ENCODE measurements around the gene TSPAN7.

TSPAN7 gene

DNA sequence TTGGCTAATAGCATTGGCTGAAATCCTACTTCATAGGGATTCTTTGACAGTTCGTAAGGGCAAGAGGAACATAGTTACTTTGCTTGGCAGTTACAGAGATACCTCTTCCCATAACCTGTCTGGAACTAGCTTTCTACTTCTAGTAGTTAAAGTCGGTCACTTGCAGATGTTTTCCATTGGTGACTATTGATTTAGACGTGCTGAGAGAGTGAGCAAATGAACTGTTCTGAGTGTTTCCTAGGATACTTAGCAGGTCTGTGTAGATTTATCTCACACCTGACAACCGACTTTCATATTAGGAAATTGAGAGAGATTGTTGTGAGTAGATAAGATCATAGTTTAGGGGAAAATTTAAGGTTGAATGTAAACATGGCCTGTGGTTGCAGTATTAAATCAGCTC, 116.8 kb downstream of the TSPAN7 start:
- in situ Hi-C loops (cut with MboI; ENCODE audit: low sequenced_read_pairs, unreplicated experiment) = no loop called here
- TF ChIP-seq, protein P1, sequence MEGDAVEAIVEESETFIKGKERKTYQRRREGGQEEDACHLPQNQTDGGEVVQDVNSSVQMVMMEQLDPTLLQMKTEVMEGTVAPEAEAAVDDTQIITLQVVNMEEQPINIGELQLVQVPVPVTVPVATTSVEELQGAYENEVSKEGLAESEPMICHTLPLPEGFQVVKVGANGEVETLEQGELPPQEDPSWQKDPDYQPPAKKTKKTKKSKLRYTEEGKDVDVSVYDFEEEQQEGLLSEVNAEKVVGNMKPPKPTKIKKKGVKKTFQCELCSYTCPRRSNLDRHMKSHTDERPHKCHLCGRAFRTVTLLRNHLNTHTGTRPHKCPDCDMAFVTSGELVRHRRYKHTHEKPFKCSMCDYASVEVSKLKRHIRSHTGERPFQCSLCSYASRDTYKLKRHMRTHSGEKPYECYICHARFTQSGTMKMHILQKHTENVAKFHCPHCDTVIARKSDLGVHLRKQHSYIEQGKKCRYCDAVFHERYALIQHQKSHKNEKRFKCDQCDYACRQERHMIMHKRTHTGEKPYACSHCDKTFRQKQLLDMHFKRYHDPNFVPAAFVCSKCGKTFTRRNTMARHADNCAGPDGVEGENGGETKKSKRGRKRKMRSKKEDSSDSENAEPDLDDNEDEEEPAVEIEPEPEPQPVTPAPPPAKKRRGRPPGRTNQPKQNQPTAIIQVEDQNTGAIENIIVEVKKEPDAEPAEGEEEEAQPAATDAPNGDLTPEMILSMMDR (IDR thresholded peaks at IDR 0.05; ENCODE audit: borderline replicate concordance, control extremely low read depth, extremely low read depth, insufficient read depth, missing control alignments) = no peak
- DNase-seq (ENCODE audit: low spot score) = no peak

DNA sequence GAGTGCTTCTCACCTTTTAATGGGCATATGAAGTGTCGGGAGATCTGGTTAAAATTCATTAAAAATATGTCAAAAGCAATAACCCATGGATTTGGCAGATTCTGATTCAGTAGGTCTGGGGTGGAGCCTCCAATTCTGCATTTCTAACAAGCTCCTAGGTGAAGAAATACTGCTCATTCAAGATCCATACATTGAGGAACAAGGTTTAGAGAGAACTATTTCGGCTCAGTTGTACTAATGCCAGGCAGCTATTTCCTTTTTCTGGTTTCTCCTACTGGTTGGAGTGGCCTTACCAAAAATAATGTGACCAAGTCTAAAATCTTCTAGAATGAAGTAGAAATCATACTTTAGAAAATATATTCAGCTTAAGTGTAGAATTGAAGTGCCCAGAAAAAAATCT, 117.5 kb downstream of the TSPAN7 start:
- in situ Hi-C loops (cut with MboI; ENCODE audit: low sequenced_read_pairs, unreplicated experiment) = no loop called here
- TF ChIP-seq, protein P1 (IDR thresholded peaks at IDR 0.05; ENCODE audit: borderline replicate concordance, control extremely low read depth, extremely low read depth, insufficient read depth, missing control alignments) = no peak
- DNase-seq (ENCODE audit: low spot score) = no peak

GRCh38 chrX:38679695-38680094, 118.4 kb downstream of the TSPAN7 start:
- no peak for DNase-seq (ENCODE audit: low spot score)
- in situ Hi-C loops (cut with MboI; ENCODE audit: low sequenced_read_pairs, unreplicated experiment) = no loop called here
- TF ChIP-seq, protein P1 (IDR thresholded peaks at IDR 0.05; ENCODE audit: borderline replicate concordance, control extremely low read depth, extremely low read depth, insufficient read depth, missing control alignments) = no peak

DNA sequence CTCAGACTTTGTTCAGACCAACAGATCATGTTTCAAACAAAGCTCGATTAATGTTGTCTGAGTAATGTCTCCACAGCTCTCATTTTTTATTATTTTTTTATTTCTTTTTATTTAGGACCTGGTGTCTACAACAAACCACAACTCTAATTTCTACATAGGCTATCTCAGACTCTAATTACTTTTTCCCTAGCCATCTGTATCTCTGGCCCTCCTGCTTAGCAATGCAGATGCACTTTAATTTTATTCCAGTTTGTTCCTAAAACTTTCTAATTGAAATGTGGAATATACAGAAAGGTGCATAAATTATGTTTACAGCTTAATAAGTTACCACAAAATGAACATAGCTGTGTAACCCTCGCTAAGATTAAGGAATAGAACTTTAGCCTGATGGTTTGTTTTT, 120.8 kb downstream of the TSPAN7 start:
- DNase-seq (ENCODE audit: low spot score) = no peak
- TF ChIP-seq, protein P1 (IDR thresholded peaks at IDR 0.05; ENCODE audit: borderline replicate concordance, control extremely low read depth, extremely low read depth, insufficient read depth, missing control alignments) = no peak
- in situ Hi-C loops (cut with MboI; ENCODE audit: low sequenced_read_pairs, unreplicated experiment) = no loop called here

DNA sequence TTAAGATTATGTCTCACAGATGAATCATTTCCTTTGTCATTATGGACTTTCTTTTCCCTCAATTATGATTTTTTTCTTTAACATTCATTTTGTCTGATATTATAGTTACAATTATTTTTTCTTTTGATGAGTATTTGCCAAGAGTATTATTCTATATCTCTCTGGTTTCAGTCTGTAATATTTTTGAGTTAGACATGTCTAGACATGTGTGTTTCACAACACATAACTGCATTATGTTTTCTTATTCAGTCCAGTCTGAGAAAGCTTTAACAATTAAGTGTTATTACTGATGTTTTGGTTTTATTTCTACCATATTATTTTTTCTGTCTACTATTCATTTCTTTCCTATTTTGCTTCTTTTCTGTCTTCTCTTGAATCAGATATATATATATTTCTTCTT, 131.6 kb downstream of the TSPAN7 start:
- TF ChIP-seq, protein P1 (IDR thresholded peaks at IDR 0.05; ENCODE audit: borderline replicate concordance, control extremely low read depth, extremely low read depth, insufficient read depth, missing control alignments) = no peak
- DNase-seq (ENCODE audit: low spot score) = no peak
- in situ Hi-C loops (cut with MboI; ENCODE audit: low sequenced_read_pairs, unreplicated experiment) = no loop called here

- no peak for DNase-seq (ENCODE audit: low spot score)
- in situ Hi-C loops (cut with MboI; ENCODE audit: low sequenced_read_pairs, unreplicated experiment) = no loop called here
- TF ChIP-seq, protein P1 (IDR thresholded peaks at IDR 0.05; ENCODE audit: borderline replicate concordance, control extremely low read depth, extremely low read depth, insufficient read depth, missing control alignments) = no peak
These were observed 133.1 kb downstream of the TSPAN7 start for GRCh38 chrX:38694394-38694793.

DNA sequence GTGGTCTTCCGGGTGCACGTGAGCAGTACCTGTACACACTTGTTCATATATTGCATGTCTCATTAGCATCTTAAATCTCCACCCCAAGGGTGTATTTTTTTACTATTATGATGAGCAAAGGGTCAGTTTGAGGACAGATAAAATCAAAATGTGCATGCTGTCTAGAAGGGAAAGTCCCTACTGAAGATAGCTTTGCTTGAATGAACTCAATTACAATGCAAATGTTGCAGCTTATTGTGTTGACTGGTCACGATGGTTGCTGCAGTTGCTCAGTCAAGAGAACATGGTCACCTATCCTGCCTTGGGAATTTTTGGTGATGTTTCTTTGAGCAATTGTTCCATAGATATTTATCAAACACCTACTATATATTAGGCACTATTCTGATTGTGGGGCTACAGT, 136.1 kb downstream of the TSPAN7 start:
- TF ChIP-seq, protein P1 (IDR thresholded peaks at IDR 0.05; ENCODE audit: borderline replicate concordance, control extremely low read depth, extremely low read depth, insufficient read depth, missing control alignments) = no peak
- in situ Hi-C loops (cut with MboI; ENCODE audit: low sequenced_read_pairs, unreplicated experiment) = no loop called here
- DNase-seq (ENCODE audit: low spot score) = no peak

All from GM13976 (cell line).